Skeletal muscle satellite cell (primary cell): Measurements from ENCODE around the gene PSMA7.

Source experiments
- H3K27me3 ChIP-seq: 2 replicates; pipeline ENCODE4 v1.7.0; 2013; ENCODE audit warnings: low read length; ENCODE audit not compliant: control insufficient read depth, insufficient read depth
- H3K36me3 ChIP-seq: 2 replicates; pipeline ENCODE4 v1.7.0; 2013; ENCODE audit warnings: mild to moderate bottlenecking, control low read depth, low read length; ENCODE audit not compliant: insufficient read depth
- H3K4me1 ChIP-seq: 2 replicates; pipeline ENCODE4 v1.7.0; 2013; ENCODE audit warnings: low read length; ENCODE audit not compliant: control insufficient read depth, insufficient read depth
- H3K4me2 ChIP-seq: 2 replicates; pipeline ENCODE4 v1.7.0; 2013; ENCODE audit warnings: mild to moderate bottlenecking, low read length
- H3K4me3 ChIP-seq: 2 replicates; pipeline ENCODE4 v1.7.0; 2013; ENCODE audit warnings: low read length
- H3K9ac ChIP-seq: 2 replicates; pipeline ENCODE4 v1.7.0; 2013; ENCODE audit warnings: mild to moderate bottlenecking, low read depth, low read length, moderate library complexity
- H3K9me3 ChIP-seq: replicated peaks from 2 replicates; pipeline ENCODE4 v1.7.0; 2013; ENCODE audit warnings: mild to moderate bottlenecking, control low read depth, low read length

PSMA7 gene

DNA sequence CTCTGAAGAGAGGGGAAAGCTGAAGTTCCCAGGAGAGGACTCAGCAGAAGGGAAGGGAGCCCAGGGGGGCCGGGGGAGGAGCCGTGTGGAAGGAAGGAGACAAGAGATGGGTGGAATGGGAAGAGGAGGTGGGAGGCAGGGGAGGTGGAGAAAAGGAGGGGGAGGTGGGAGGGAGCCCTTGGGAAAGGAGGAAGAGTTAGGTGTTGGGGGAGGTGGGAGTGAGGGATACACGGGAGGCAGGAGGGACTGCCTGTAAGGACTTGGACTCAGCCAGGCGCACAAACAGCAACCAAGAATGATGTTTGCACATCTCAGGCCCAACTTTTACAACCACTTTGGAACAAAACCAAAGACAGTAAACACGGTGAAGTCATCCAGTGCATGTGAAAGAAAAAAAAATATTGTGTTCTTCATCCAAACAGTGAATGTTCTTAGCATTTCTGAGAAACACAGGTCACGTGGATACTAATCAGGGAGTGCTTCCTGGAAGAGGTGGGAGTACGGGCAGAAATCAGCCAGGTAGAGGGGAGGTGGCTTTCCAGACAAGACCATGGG is 38.3 kb downstream of the PSMA7 start:
- H3K36me3 ChIP-seq: no peaks in the 10 kb centered on the region
- H3K9ac ChIP-seq: no peak overlapping the region
- H3K4me3 ChIP-seq: no peak overlapping the region
- no peaks in the 10 kb centered on the region for H3K4me1 ChIP-seq
- no peak overlapping the region for H3K4me2 ChIP-seq
- peaks cover 22% of the 10 kb centered on the region for H3K9me3 ChIP-seq
- H3K27me3 ChIP-seq: peaks cover 6% of the 10 kb centered on the region

GRCh38 chr20:62104234-62104789 is 38.9 kb downstream of the PSMA7 start:
- no peaks in the 10 kb centered on the region for H3K36me3 ChIP-seq
- peaks cover 6% of the 10 kb centered on the region for H3K27me3 ChIP-seq
- peaks cover 21% of the 10 kb centered on the region for H3K9me3 ChIP-seq
- no peak overlapping the region for H3K4me2 ChIP-seq
- no peak overlapping the region for H3K9ac ChIP-seq
- H3K4me3 ChIP-seq: no peak overlapping the region
- H3K4me1 ChIP-seq: no peaks in the 10 kb centered on the region

DNA sequence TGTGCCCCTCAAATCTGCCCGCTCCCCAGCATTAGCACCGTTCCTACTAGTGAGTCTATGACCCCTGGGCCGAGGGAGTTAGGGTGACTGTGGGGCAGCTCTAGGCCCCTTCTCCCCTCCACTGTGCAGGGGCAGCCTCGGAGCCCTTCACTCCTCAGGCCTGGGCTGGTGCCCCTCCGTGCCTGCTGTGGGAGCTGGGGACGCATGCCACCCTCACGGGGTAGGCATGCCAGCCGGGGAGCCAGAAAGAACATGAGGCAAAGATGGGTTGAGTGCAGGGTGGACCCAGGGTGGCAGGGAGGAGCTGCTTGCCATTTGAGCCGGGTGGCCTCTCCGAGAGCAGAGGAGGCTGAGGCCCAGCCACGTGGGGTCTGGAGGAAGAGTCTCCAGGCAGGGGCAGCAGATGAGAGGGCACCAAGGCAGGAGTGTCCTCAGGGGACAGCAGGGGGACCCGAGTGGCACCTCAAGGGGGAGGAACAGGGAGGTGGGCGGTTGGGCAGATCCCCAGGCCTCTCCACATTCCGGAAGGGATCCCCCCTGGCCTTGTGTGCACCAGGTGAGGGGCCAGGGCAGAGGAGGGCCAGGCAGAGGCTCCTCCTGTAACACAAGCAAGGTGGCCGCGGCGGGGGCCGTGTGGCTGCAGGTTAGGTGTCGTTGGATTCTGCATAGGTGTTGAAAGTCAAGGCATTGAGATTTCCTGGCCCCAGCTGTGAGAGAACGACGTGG is 39.5 kb downstream of the PSMA7 start:
- no peak overlapping the region for H3K4me2 ChIP-seq
- no peaks in the 10 kb centered on the region for H3K36me3 ChIP-seq
- peaks cover 6% of the 10 kb centered on the region for H3K27me3 ChIP-seq
- no peak overlapping the region for H3K9ac ChIP-seq
- H3K9me3 ChIP-seq: peaks cover 18% of the 10 kb centered on the region
- no peaks in the 10 kb centered on the region for H3K4me1 ChIP-seq
- no peak overlapping the region for H3K4me3 ChIP-seq

GRCh38 chr20:62101078-62101477 is 42.1 kb downstream of the PSMA7 start:
- H3K9ac ChIP-seq: no peak overlapping the region
- H3K4me2 ChIP-seq: no peak overlapping the region
- no peaks in the 10 kb centered on the region for H3K36me3 ChIP-seq
- H3K27me3 ChIP-seq: peaks cover 9% of the 10 kb centered on the region
- no peaks in the 10 kb centered on the region for H3K4me1 ChIP-seq
- H3K9me3 ChIP-seq: peaks cover 7% of the 10 kb centered on the region
- no peak overlapping the region for H3K4me3 ChIP-seq

DNA sequence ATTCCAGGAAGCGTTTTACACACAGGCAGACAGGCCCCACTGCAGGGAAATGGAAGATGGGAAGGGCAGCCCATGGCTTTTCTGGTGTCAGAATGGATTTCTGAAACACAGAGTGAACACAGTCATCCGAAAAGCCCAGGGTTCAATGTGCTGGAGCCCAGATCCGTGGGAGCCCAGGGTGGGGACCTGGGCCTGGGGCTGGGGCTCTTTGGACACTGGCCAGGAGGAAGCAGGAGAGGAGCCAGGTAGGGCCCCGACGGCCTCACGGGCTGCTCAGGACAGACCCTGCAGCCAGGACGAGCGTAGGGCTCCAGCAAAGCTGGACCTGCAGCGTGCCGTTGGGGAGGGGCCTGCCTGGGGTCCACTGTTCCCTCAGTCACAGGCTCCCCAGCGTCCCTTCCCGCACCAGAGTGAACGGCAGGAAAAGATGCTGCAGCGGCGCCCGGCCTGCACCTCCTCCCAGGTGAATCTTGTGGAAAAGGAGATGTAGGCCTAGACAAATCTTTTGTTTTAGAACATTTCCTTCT is 45.2 kb downstream of the PSMA7 start:
- H3K9ac ChIP-seq: no peak overlapping the region
- peaks cover 16% of the 10 kb centered on the region for H3K27me3 ChIP-seq
- no peaks in the 10 kb centered on the region for H3K36me3 ChIP-seq
- no peak overlapping the region for H3K4me2 ChIP-seq
- peaks cover 7% of the 10 kb centered on the region for H3K9me3 ChIP-seq
- H3K4me3 ChIP-seq: no peak overlapping the region
- no peaks in the 10 kb centered on the region for H3K4me1 ChIP-seq

GRCh38 chr20:62096421-62097380 is 46.5 kb downstream of the PSMA7 start:
- Histone ChIP-seq H3K36me3 (no peaks in the 10 kb centered on the region), H3K9ac (no peak overlapping the region), H3K4me1 (no peaks in the 10 kb centered on the region), H3K4me3 (no peak overlapping the region), H3K27me3 (peaks cover 16% of the 10 kb centered on the region), H3K9me3 (peaks cover 2% of the 10 kb centered on the region), H3K4me2 (no peak overlapping the region)

DNA sequence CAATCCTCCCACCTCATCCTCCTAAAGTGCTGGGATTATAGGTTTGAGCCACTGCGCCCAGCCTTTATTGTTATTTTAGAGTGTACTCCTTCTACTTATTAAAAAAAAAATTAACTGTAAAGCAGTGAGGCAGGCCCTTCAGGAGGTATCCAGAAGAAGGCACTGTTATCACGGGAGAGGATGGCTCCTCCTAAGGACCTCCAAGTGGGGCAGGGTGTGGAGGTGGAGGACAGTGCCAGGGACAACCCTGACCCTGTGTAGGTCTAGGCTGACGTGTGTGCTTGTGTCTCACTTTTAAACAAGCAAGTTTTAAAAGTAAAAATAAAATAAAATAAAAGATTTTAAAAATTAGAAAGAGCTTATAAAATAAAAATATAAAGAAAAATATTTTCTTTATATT is 53.8 kb downstream of the PSMA7 start:
- H3K4me3 ChIP-seq: no peak overlapping the region
- H3K27me3 ChIP-seq: peaks cover 29% of the 10 kb centered on the region
- no peak overlapping the region for H3K9ac ChIP-seq
- H3K36me3 ChIP-seq: no peaks in the 10 kb centered on the region
- no peaks in the 10 kb centered on the region for H3K9me3 ChIP-seq
- no peaks in the 10 kb centered on the region for H3K4me1 ChIP-seq
- no peak overlapping the region for H3K4me2 ChIP-seq

DNA sequence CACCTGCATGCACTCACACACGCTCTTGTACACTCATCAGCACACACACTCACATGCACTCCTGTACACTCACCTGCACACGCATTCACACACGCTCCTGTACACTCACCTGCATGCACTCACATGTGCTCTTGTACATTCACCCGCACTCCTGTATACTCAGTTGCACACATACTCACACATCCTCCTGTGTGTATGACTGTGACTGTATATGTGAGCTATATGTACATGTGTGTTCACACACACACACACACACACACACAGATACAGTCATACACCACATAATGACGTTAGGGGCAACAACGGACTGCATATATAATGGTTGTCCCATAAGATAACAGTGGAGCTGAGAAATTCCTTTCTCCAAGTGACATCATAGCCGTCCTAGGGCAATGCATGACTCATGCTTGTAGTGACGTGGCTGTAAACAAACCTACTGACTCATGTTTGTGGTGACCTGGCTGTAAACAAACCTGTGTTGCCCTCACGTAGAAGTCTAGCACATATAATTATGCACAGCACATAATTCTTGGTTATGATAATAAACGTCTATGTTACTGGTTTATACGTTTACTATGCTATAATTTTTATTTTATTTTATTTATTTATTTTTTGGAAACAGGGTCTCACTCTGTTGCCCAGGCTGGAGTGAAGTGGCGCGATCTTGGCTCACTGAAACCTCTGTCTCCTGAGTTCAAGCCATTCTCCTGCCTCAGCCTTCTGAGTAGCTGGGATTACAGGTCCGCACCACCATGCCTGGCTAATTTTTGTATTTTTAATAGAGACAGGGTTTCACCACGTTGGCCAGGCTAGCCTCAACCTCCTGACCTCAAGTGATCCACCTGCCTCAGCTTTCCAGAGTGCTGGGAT is 54.7 kb downstream of the PSMA7 start:
- Histone ChIP-seq H3K36me3 (no peaks in the 10 kb centered on the region), H3K4me1 (no peaks in the 10 kb centered on the region), H3K4me2 (no peak overlapping the region), H3K9me3 (no peaks in the 10 kb centered on the region), H3K4me3 (no peak overlapping the region), H3K27me3 (peaks cover 25% of the 10 kb centered on the region), H3K9ac (no peak overlapping the region)

- Histone ChIP-seq H3K4me3 (no peak overlapping the region), H3K9me3 (no peaks in the 10 kb centered on the region), H3K27me3 (peaks cover 20% of the 10 kb centered on the region), H3K36me3 (no peaks in the 10 kb centered on the region), H3K9ac (no peak overlapping the region), H3K4me1 (no peaks in the 10 kb centered on the region), H3K4me2 (no peak overlapping the region)
Measured at GRCh38 chr20:62087632-62088031, 55.6 kb downstream of the PSMA7 start.

GRCh38 chr20:62087227-62087626 is 56.0 kb downstream of the PSMA7 start:
- Histone ChIP-seq H3K9me3 (no peaks in the 10 kb centered on the region), H3K36me3 (no peaks in the 10 kb centered on the region), H3K27me3 (peaks cover 21% of the 10 kb centered on the region), H3K4me2 (no peak overlapping the region), H3K9ac (no peak overlapping the region), H3K4me1 (no peaks in the 10 kb centered on the region), H3K4me3 (no peak overlapping the region)
